GM18508 (cell line): Measurements from ENCODE around the gene LARGE1.
"Not testable (repeated sequence)": the region's sequence is repeated elsewhere in the genome, so short reads cannot be mapped to it uniquely, and the experiment has no call there.

Experiments
- ATAC-seq: cut with Tn5 transposase; IDR thresholded peaks from one replicate; pipeline ENCODE4 v1.9.1; 2021; ENCODE audit warnings: moderate number of reproducible peaks; ENCODE audit not compliant: insufficient read depth, unreplicated experiment

The LARGE1 gene

GRCh38 chr22:33577862-33578411 is 342.3 kb downstream of the LARGE1 start:
- no peak for ATAC-seq

DNA sequence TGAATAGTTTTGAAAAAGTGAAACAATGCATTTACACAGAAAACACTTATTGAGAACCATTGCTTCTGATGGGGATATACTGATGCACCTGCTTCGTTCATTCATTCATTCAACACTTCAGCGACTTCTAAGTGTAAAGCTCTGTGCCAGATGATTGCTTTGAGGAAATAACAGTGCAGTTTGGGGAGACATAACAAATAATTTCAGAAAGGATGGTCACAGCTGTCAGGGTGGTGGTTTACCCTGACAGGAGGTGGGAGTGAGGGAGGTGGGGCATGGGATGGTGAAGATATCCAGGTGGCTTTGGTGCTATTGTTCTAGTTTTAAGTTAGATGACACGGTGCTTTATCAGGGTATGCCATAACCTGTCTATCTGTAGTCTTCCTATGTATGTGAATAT is 344.1 kb downstream of the LARGE1 start:
- no peak for ATAC-seq

GRCh38 chr22:33575771-33576170 is 344.5 kb downstream of the LARGE1 start:
- no peak for ATAC-seq

DNA sequence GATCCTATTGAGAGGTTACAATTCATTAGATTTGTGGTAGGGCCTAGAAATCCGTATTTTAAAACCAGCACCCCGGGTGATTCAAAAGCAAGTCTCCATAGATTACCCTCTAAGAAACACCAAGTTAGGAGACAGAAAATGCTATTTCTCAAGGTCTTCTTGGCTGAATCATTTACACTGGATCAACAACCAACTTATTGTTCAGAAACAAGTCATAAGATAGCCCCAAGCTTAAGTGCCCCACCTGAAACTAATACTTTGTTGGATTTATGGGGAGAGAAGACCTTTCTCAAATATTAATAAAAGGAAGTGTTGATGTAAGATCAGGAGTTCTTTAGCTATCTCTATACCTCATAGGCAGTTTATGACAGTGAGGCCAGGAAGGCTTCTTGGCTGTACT is 345.2 kb downstream of the LARGE1 start:
- ATAC-seq, result no peak

DNA sequence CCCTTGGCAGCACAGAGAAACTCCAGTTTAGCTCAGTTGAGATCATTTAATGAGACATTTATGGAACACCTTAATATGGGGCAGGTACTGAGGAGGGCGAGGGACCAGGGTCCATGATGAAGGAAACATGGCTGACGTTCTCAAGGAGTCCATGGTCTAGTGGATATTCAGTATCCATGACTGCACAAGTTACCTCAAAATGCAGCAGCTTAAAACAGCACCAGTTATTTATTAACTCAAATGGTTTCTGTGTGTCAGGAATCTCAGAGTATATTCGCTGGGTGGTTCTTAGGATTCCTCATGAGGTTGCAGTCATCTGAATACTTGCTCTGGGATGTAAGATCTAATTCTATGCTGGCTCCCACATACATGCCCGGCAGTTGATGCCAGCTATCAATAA is 346.8 kb downstream of the LARGE1 start:
- no peak for ATAC-seq

DNA sequence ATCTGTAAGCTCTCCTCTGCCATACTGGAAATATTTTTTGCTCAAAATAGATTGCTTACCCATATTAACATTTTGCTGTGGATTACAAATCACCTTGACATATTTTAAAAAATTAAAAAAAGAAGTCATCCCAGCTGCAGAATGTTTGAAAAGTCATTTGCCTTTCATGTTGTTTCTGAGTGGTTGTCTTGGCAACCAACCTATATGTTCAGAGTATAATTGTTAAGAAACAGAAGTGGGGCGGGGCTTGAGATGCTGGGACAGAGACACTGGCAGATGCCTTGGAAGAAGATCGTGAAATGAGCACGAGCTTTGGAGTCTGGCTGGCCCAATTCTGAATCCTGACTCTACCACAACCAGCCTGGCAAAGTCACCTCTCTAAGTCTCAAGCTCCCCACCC is 348.2 kb downstream of the LARGE1 start:
- no peak for ATAC-seq

DNA sequence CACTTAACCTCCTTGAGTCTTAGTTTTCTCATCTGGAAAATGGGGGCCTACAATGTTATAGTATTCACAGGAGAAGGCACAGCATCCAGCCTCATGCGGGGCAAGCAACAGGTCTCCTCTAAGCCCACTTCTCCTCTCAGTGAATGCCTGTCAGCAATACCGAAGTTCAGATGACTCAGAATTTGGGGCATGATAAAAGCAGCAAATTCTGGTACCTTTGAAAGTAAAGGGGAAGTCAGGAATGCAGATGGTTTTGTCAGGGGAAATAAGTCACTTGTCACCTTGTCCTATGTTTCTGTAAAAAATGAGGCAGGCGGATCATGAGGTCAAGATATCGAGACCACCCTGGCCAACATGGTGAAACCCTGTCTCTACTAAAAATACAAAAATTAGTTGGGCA is 350.2 kb downstream of the LARGE1 start:
- no peak for ATAC-seq

GRCh38 chr22:33569559-33569958 is 350.7 kb downstream of the LARGE1 start:
- no peak for ATAC-seq

DNA sequence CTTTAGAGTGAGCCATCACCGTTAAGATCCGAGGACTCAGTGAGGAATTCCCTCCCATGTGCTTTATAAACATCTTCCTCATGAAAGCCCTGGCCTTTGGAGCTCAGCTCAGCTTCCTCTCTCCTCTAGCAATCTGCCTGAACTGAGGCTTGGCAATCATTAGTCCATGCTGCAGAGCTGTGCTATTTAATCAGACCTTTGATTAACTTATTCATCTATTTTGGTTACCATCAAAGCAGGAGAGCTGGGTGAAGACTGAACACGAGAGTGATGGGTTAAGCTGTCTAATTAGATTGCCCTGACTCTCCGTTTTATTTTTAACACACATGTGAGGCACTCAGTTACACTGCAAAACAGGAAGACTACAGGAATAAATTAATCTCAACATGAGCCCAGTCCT is 351.3 kb downstream of the LARGE1 start:
- no peak for ATAC-seq

DNA sequence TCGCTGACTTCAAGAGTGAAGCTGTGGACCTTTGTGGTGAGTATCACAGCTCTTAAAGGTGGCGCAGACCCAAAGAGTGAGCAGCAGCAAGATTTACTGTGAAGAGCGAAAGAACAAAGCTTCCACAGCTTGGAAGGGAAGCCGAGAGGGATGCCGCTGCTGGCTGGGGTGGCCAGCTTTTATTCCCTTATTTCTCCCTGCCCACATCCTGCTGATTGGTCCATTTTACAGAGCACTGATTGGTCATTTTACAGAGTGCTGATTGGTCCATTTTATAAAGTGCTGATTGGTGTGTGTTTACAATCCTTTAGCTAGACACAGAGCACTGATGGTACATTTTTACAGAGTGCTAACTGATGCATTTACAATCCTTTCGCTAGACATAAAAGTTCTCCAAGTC is 353.8 kb downstream of the LARGE1 start:
- ATAC-seq, result not testable (repeated sequence)

- no peak for ATAC-seq
Observed at GRCh38 chr22:33565580-33565995, 354.7 kb downstream of the LARGE1 start.

DNA sequence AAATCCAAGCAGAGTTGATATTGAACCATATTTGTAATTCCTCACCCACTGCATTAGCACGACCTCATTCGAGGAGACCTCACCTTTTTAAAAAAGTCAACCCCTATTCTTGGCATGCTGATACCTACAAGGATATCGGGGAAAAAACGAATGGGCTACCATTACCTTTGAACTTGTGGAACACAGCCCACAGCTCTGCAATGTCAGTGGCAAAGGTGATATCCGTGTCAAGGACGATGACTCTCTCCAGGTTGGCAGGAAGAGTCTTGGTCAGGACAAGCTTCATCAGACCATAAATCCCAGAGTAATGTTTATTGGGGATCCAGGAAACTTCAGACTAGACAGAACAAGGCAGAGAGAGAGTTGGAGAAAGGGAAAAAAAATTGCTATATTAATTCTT is 355.6 kb downstream of the LARGE1 start:
- no peak for ATAC-seq

- no peak for ATAC-seq
Observed at GRCh38 chr22:33563220-33563964, 356.9 kb downstream of the LARGE1 start.

DNA sequence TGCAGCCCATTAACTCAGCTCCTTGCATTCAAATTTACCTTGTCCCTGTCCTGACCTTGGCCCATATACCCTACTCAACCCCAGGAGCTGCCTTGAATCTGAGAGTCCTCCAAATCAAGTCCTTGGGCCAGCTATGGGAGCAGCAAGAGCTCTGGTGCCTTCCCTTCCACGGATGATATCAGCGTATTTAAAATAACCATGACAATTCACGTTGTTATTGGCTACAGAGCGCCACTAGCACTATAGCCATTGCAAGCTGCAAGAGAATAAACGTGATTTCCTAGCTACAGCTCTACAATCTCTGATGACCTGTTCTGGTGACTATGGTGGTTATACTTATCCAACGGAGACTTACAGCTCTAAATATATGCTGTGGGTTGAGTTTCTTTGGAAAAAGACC is 357.8 kb downstream of the LARGE1 start:
- ATAC-seq, result no peak

- ATAC-seq, result no peak
Observed at GRCh38 chr22:33561149-33561807, 359.0 kb downstream of the LARGE1 start.

GRCh38 chr22:33557836-33558235 is 362.4 kb downstream of the LARGE1 start:
- no peak for ATAC-seq

- no peak for ATAC-seq
Observed at GRCh38 chr22:33555814-33556522, 364.3 kb downstream of the LARGE1 start.

- no peak for ATAC-seq
Observed at GRCh38 chr22:33553493-33553892, 366.8 kb downstream of the LARGE1 start.

DNA sequence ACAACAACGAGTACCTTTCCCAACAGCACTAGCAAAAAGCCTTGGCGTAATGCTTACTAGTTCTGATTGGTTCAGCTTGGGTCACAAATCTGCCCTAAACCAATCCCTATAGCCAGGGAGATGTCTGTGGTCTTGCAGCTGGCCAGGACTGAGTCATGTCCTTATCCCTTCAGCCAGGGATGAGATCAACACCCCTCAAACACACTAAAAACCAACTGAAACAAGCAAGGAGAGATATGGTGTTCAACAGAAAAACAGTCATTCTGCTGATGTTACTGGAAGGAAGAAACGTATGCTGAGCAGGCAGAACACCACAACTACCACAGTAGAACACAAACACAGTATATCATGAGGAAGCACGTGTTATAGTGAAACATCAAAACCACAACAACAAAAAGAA is 375.6 kb downstream of the LARGE1 start:
- ATAC-seq, result no peak

DNA sequence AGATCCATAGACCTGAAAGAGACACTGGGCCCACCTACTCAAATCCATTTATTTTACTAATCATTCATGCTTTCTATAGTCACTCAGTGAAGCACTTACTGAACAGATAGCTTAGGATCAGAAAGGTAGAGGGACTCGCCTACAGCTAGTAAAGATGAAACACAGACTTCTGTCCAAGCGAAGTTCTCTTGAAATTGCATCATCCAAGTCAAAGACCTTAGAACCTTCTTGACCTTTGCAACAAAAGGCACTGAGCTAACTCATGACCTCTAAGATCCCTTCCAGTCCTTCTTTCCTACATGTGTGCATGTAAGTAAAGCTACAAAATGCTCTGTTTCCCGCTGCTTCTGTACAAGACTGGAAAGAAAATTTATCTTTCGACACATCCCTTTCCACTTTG is 377.6 kb downstream of the LARGE1 start:
- no peak for ATAC-seq

GRCh38 chr22:33542153-33542552 is 378.1 kb downstream of the LARGE1 start:
- no peak for ATAC-seq
